GM12872 (cell line): ENCODE measurements around the gene ITIH3.

Experiments used
- TF ChIP-seq, protein P1 (sequence below): IDR thresholded peaks from 3 replicates; pipeline ENCODE4 v1.5.1; 2011; ENCODE audit warnings: low read depth, mild to moderate bottlenecking, low read length, moderate library complexity; ENCODE audit not compliant: insufficient read depth

Gene ITIH3

DNA sequence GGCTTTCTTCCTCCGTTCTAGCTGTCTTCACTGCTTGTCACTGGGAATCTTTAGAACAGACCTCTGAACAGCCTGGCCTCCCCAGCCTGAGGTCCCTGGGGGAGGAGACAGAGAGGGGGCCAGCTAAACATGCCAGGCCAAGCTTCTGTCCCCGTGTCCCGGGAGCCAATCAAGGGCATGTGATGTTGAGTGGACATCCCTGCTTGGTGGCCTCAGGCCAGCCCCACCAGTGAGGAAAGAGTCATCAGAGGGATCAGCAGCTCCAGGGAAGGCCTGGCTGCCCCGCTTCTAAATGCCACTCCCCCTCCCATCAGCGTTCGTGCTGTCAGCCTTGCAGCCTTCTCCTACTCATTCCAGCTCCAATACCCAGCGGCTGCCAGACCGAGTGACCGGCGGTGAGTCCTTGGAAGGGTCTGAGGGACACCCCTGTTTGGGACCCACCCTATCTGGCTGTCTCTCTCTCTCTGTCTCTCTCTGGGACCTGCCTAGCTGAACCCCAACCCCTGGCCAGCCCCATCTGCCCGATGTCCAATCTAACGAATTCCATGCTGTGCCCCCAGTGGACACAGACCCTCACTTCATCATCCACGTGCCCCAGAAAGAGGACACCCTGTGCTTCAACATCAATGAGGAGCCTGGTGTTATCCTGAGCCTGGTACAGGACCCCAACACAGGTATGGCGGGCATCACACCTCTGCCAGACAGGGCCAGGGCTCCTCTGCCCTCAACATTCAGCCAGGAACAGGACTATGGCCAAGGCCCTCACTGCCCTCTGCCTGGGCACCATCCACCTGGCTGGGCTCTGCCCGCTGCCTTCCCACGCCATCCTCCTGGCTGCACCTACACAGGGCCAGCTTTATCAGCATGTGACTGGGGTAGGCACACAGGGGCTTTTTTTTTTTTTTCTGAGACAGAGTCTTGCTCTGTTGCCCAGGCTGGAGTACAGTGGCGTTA lies 6.6 kb upstream of the ITIH3 start:
- TF ChIP-seq, protein P1, sequence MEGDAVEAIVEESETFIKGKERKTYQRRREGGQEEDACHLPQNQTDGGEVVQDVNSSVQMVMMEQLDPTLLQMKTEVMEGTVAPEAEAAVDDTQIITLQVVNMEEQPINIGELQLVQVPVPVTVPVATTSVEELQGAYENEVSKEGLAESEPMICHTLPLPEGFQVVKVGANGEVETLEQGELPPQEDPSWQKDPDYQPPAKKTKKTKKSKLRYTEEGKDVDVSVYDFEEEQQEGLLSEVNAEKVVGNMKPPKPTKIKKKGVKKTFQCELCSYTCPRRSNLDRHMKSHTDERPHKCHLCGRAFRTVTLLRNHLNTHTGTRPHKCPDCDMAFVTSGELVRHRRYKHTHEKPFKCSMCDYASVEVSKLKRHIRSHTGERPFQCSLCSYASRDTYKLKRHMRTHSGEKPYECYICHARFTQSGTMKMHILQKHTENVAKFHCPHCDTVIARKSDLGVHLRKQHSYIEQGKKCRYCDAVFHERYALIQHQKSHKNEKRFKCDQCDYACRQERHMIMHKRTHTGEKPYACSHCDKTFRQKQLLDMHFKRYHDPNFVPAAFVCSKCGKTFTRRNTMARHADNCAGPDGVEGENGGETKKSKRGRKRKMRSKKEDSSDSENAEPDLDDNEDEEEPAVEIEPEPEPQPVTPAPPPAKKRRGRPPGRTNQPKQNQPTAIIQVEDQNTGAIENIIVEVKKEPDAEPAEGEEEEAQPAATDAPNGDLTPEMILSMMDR = no peak

DNA sequence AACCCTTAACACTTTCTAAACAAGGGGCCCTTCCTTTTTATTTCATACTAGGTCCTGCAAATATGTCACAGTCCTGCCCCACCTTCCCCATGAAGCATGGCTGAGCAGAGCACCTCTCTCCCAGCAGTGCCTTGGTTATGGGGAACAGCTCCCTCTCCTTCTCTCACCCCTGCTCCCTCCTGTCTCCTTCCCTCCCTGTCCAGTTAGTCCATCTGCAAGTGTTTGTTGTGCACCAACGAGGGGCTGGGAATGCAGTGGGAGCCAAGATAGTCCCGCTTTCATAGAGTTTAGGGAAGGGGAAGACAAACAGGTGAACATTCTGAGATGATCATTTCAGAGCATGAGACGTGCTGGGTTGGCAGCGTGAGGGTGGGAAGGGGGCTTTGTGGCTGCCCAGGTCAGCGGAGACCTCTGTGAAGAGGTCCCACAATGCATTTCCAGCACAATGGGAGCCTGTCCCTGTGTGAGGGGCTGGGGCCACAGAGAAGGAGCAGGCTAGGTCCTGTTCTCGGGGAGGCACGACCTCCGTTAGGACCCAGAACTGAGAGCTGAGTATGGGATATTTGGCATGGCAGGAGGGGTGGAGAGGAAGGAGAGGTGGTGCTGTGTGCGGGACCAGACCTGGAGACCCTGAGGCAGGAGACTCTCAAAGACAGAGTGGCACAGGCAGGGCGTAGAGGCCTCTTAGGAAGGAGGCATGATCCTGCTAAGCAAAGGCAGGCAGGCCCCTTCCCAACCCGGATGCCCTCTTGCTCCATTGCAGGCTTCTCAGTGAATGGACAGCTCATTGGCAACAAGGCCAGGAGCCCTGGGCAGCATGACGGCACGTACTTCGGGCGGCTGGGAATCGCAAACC lies 5.5 kb upstream of the ITIH3 start:
- TF ChIP-seq, protein P1 = no peak

DNA sequence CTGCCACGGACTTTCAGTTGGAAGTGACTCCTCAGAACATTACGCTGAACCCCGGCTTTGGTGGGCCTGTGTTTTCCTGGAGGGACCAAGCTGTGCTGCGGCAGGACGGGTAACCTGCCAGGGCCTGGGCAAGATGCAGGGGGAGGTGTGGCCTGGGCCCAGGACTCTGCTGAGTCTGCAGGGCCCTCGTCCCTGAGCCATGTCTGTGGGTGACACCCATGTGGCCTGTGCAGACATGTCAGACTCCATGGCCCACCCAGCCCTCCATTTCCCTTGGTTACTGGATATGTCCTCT lies 4.9 kb upstream of the ITIH3 start:
- TF ChIP-seq, protein P1 = no peak

DNA sequence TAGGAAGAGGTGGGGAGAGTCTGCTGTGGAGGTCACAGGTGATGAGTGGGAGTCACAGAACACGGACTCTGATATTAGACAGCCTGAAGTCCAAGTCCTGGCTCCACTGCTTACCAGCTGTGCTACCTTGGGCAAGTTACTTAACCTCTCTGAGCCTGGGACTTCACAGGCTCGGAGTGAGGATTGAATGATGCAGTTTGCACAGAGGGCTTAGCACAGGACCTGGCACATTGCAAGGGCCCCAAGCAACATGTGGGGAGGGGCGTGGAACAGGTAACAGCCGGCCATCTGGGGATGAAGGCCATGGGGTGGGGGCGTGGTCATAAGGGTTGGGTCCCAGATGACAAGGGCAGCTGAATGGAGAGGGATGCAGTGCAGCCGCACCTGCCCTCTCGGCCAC lies 4.3 kb upstream of the ITIH3 start:
- TF ChIP-seq, protein P1 = no peak

DNA sequence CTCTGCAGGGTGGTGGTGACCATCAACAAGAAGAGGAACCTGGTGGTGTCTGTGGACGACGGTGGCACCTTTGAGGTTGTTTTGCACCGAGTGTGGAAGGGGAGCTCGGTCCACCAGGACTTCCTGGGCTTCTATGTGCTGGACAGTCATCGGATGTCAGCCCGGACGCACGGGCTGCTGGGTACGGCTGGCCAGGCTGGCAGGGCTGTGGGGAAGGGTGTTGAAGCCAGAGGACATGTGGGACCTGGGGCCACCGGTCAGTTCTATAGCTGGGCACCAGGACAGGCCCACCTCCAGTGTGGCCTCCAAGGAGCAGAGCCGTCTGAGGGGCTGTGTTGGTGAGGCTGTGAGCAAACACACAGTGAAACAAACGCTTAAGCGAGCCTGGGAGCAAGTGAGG lies 3.9 kb upstream of the ITIH3 start:
- TF ChIP-seq, protein P1 = no peak

DNA sequence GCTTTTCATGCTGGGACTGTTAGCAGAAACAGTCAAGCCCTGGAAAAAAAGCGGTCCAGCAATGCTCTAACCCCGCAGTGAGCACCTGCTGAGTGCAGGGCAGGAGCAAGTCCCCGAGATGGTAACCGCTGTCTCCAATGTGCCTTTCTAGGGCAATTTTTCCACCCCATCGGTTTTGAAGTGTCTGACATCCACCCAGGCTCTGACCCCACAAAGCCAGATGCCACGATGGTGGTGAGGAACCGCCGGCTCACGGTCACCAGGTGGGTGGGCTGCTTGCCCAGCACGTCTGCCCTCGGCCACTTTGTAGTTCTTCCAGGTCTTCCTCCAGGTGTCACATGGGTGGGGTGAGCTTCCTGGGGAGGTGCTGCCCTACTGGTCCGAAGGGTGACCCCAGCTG lies 3.2 kb upstream of the ITIH3 start:
- TF ChIP-seq, protein P1 = no peak

DNA sequence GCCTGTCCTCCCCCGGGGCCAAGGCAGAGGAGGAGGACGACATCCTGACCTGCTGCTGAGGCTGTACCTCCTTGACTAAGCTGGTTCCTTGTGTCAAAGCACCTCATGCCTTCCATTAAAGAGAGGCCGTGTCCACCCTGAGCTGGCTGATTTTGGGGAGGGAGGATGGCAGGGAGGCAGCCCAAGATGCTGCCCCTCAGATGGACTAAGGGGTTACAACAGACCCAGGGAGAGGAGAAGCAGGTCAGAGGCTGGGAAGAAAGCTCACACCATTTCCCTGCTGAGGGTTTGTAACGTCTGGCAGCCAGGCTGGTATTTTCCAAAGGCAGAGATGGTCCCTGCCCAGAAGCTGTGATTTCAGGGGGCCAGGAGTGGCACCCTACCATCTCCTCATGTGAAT lies 2.7 kb upstream of the ITIH3 start:
- TF ChIP-seq, protein P1 = no peak
